Astrocyte (in vitro differentiated cells and primary cell): ENCODE measurements around the gene RAB37.

Experiments
- CTCF ChIP-seq: IDR thresholded peaks from 2 replicates; pipeline ENCODE4 v1.5.1; 2011; ENCODE audit warnings: low read depth, mild to moderate bottlenecking, inconsistent platforms, low read length, moderate library complexity; ENCODE audit not compliant: insufficient read depth
- EZH2 ChIP-seq: IDR thresholded peaks from 2 replicates; pipeline ENCODE4 v1.6.1; 2012; ENCODE audit warnings: mild to moderate bottlenecking, low read length, inconsistent platforms; ENCODE audit not compliant: insufficient read depth

- no peak for TF ChIP-seq CTCF
- no peak for TF ChIP-seq EZH2
Observed at GRCh38 chr17:74760404-74761105, 23.5 kb downstream of the RAB37 start.
